GM12892 (cell line): ENCODE measurements around the gene CPED1.

Experiments used
- POLR2AphosphoS5 ChIP-seq: IDR thresholded peaks from 2 replicates; pipeline ENCODE4 v1.6.1; 2011; ENCODE audit warnings: low read depth, low read length, control low read depth
- TAF1 ChIP-seq: IDR thresholded peaks from 2 replicates; pipeline ENCODE4 v1.6.1; 2011; ENCODE audit warnings: low read depth, mild to moderate bottlenecking, control low read depth, low read length, borderline replicate concordance

- no peak for TF ChIP-seq TAF1
- TF ChIP-seq POLR2AphosphoS5 = no peak
Observed at GRCh38 chr7:121182902-121183301, 194.4 kb downstream of the CPED1 start.
